ENCODE measurements around the gene FTCDNL1.

DNA sequence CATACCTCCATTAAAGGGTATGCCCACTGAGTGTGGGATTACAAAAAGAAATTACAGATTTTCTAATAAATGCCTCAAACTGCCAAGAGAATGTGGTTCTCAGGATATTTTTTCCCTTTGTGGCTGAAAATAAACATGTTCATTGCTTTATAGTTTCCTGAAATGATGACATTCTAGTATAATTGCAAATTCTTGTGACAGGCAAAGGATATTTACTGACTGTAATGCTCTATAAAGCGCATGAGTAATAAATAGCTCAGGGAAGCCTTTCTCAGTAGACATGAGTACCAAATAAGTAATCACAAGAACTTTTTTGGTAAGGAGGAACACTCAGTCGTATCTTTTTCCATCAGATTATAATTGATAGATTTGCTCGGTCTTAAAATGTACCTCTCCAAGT lies 72.3 kb downstream of the FTCDNL1 start:
- TF ChIP-seq, protein P1, sequence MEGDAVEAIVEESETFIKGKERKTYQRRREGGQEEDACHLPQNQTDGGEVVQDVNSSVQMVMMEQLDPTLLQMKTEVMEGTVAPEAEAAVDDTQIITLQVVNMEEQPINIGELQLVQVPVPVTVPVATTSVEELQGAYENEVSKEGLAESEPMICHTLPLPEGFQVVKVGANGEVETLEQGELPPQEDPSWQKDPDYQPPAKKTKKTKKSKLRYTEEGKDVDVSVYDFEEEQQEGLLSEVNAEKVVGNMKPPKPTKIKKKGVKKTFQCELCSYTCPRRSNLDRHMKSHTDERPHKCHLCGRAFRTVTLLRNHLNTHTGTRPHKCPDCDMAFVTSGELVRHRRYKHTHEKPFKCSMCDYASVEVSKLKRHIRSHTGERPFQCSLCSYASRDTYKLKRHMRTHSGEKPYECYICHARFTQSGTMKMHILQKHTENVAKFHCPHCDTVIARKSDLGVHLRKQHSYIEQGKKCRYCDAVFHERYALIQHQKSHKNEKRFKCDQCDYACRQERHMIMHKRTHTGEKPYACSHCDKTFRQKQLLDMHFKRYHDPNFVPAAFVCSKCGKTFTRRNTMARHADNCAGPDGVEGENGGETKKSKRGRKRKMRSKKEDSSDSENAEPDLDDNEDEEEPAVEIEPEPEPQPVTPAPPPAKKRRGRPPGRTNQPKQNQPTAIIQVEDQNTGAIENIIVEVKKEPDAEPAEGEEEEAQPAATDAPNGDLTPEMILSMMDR (IDR thresholded peaks at IDR 0.05), result no peak
- no peak for TF ChIP-seq EZH2 (IDR thresholded peaks at IDR 0.05; ENCODE audit: borderline replicate concordance, insufficient read depth, low read depth, low read length, poor library complexity, severe bottlenecking)
